Measurements from ENCODE around the gene CWF19L1. TPM values are rescaled to one million over a fixed set of nuclear protein-coding genes. Genes with fewer than 3 reads are reported as not detected.

Gene CWF19L1
- total RNA-seq, 1 donor from 2014 or later = 23.3 TPM

DNA sequence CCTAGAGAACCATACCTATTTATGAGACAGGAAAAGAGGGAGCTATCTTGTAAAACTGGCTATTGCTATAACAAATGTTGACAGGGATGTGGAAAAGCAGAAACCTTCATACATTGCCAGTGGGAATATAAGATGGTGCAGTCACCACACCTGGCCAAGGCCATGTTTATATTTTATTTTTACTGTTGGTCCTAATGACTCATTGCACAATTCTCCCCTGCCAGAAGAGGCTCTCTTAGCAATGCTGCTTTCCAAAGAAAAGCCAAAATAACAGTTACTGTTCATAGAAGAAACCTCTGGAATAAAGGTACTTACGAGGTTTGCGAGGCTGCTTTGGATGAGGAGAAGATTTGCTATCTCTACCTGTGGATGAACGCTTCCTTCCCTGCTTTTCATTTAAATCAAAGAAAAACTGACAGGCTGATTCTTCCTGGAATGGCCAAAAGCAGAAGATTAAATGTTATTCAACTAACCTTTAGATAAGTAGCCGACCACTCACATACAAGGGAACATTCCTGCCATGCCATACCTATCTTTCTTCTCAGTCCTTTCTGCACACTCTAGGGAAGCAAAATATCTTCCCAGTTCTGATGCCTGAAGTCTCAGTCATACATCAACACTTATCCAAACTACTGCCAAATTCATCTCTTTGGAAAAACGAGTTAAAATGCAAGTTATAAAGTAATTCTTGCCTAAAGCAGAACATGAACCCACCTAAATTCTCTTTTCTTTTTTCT lies 21.8 kb downstream of the CWF19L1 start:
- no peak for DNase-seq (ENCODE audit: low spot score, unreplicated experiment)
- no peaks in the 10 kb centered on the region for H3K27me3 Mint-ChIP-seq
- H3K9me3 Mint-ChIP-seq (ENCODE audit: low read depth) = no peaks in the 10 kb centered on the region
- H3K4me3 Mint-ChIP-seq (ENCODE audit: low read depth) = no peak overlapping the region
- peak overlapping the region; percentile 71 for H3K27ac Mint-ChIP-seq
- TF ChIP-seq, protein P1, sequence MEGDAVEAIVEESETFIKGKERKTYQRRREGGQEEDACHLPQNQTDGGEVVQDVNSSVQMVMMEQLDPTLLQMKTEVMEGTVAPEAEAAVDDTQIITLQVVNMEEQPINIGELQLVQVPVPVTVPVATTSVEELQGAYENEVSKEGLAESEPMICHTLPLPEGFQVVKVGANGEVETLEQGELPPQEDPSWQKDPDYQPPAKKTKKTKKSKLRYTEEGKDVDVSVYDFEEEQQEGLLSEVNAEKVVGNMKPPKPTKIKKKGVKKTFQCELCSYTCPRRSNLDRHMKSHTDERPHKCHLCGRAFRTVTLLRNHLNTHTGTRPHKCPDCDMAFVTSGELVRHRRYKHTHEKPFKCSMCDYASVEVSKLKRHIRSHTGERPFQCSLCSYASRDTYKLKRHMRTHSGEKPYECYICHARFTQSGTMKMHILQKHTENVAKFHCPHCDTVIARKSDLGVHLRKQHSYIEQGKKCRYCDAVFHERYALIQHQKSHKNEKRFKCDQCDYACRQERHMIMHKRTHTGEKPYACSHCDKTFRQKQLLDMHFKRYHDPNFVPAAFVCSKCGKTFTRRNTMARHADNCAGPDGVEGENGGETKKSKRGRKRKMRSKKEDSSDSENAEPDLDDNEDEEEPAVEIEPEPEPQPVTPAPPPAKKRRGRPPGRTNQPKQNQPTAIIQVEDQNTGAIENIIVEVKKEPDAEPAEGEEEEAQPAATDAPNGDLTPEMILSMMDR (IDR thresholded peaks at IDR 0.05; ENCODE audit: unreplicated experiment) = no peak
- no peaks in the 10 kb centered on the region for H3K4me1 Mint-ChIP-seq (ENCODE audit: low read depth)
- H3K36me3 Mint-ChIP-seq (ENCODE audit: insufficient read depth) = peaks cover 17% of the 10 kb centered on the region

DNA sequence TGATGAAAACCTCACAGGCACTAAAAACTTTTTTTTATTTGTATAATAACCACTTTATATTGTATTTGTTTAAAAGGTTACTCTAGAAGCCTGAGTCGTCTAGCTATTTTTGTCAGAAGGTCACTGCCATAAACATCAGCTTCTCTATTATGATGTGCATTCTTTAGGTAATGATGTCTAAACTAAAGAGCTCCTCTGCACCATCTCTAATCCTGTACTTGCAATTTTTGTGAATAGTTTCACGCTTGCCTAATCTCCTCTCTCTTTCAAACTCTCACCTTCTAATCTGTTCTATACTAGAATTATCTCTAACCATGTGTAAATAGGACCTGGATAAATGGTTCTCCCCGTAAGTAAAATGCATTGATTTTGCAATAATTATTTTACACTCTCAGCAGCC lies 27.6 kb downstream of the CWF19L1 start:
- Mint-ChIP-seq H3K36me3 (ENCODE audit: insufficient read depth) (peaks cover 10% of the 10 kb centered on the region), H3K9me3 (ENCODE audit: low read depth) (no peaks in the 10 kb centered on the region), H3K4me3 (ENCODE audit: low read depth) (no peak overlapping the region), H3K27me3 (no peaks in the 10 kb centered on the region), H3K27ac (peak overlapping the region; percentile 15), H3K4me1 (ENCODE audit: low read depth) (peaks cover 5% of the 10 kb centered on the region)
- TF ChIP-seq, protein P1 (IDR thresholded peaks at IDR 0.05; ENCODE audit: unreplicated experiment) = no peak
- no peak for DNase-seq (ENCODE audit: low spot score, unreplicated experiment)

DNA sequence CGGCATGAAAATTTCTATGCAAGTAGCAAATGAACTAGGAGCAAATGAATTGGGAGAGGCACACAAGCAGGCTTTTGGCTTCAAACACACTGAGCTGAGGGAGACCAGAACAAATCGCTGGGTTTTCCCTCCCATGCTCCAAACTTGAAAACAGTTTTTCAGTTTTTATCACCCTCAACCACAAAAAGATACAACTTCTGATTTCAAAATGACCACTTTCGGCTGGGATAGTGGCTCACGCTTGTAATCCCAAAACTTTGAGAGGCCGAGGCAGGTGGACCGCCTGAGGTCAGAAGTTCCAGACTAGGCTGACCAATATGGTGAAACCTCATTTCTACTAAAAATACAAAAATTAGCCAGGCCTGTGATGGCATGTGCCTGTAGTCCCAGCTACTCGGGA lies 29.0 kb downstream of the CWF19L1 start:
- Mint-ChIP-seq H3K27ac (no peak overlapping the region), H3K4me1 (ENCODE audit: low read depth) (peaks cover 5% of the 10 kb centered on the region), H3K9me3 (ENCODE audit: low read depth) (no peaks in the 10 kb centered on the region), H3K27me3 (no peaks in the 10 kb centered on the region), H3K36me3 (ENCODE audit: insufficient read depth) (peaks cover 12% of the 10 kb centered on the region), H3K4me3 (ENCODE audit: low read depth) (no peak overlapping the region)
- TF ChIP-seq, protein P1 (IDR thresholded peaks at IDR 0.05; ENCODE audit: unreplicated experiment) = no peak
- no peak for DNase-seq (ENCODE audit: low spot score, unreplicated experiment)

DNA sequence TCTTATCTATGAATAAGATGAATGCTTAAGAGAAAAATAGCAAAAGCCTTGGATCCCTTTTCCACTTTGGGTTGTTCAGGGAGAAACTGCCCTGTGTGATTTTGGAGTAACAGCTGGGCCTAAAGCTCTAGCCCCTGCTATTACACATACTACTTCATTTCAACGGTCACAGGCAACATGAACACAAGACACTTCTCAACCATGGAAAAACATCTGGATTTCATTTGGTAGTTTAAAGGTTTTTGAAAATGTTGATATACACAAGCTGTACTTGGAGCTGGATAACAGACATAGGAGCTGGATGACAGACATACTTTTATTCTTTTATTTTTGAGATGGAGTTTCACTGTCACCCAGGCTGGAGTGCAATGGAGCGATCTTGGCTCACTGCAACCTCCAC lies 35.3 kb downstream of the CWF19L1 start:
- TF ChIP-seq, protein P1 (IDR thresholded peaks at IDR 0.05; ENCODE audit: unreplicated experiment) = no peak
- no peaks in the 10 kb centered on the region for H3K27me3 Mint-ChIP-seq
- H3K27ac Mint-ChIP-seq = no peak overlapping the region
- no peak for DNase-seq (ENCODE audit: low spot score, unreplicated experiment)
- H3K4me3 Mint-ChIP-seq (ENCODE audit: low read depth) = no peak overlapping the region
- H3K36me3 Mint-ChIP-seq (ENCODE audit: insufficient read depth) = peaks cover 8% of the 10 kb centered on the region
- peaks cover 9% of the 10 kb centered on the region for H3K4me1 Mint-ChIP-seq (ENCODE audit: low read depth)
- no peaks in the 10 kb centered on the region for H3K9me3 Mint-ChIP-seq (ENCODE audit: low read depth)

DNA sequence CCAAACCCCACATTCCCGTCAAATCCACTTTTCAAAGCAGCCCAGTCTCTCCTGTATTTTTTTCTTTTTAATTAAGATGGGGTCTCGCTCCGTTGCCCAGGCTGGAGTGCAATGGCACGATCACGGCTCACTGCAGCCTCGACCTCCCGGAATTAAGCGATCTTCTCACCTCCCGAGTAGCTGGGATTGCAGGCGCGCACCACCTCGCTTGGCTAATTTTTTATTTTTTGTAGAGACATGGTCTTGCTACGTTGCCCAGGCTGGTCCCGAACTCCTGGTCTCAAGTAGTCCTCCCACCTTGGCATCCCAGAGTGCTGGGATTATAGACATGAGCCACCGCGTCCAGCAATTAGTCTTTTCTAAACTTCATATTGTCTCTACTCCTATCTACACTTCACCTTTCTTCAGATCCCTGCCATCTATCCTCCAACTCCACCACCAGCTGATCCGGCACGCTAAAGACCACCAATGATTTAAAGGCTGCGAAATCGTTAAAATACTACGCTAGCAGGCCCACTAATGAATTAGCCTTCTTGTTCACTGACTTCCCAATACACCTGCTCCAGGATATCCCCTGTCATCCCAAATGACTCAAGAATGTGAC lies 37.5 kb downstream of the CWF19L1 start:
- Mint-ChIP-seq H3K4me1 (ENCODE audit: low read depth) (peaks cover 9% of the 10 kb centered on the region), H3K9me3 (ENCODE audit: low read depth) (no peaks in the 10 kb centered on the region), H3K4me3 (ENCODE audit: low read depth) (peak overlapping the region; percentile 87), H3K36me3 (ENCODE audit: insufficient read depth) (peaks cover 8% of the 10 kb centered on the region), H3K27me3 (no peaks in the 10 kb centered on the region), H3K27ac (peak overlapping the region; percentile 97)
- TF ChIP-seq, protein P1 (IDR thresholded peaks at IDR 0.05; ENCODE audit: unreplicated experiment) = no peak
- no peak for DNase-seq (ENCODE audit: low spot score, unreplicated experiment)
